ENCODE results near the gene ATP8B4.
A peak's percentile ranks its signal among the peaks of the same experiment; 100 is the strongest.
"Not testable (repeated sequence)": the region's sequence is repeated elsewhere in the genome, so short reads cannot be mapped to it uniquely, and the experiment has no call there.

ATP8B4 gene

GRCh38 chr15:50140098-50140497, 21.1 kb upstream of the ATP8B4 start:
- FAIRE-seq (no peak), DNase-seq (ENCODE audit: insufficient read length, low spot score) (no peak)

GRCh38 chr15:50138391-50138790, 19.4 kb upstream of the ATP8B4 start:
- FAIRE-seq = no peak
- DNase-seq (ENCODE audit: insufficient read length, low spot score) = no peak

GRCh38 chr15:50137893-50138292, 18.9 kb upstream of the ATP8B4 start:
- DNase-seq (ENCODE audit: insufficient read length, low spot score) (no peak), FAIRE-seq (no peak)

DNA sequence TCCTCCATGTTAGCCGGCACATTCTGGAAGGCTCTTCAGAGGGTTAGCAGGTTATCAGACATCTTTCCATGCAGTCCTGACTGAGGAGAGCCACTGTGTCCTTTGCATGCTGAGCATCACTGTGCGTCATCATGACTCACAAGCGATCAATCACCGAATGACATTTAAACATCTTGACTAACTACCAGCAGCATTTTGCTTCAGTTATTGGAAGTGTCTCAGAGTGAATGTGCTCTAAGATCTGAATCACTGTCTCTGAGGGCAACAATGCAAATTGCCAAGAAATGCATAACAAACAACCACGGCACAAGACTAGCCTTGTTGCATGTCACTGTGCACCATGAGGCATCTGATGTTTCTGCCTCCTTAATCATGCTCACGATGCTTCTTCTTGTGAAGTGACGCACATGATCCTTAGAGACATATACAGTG, 18.3 kb upstream of the ATP8B4 start:
- FAIRE-seq (peak; percentile 85), DNase-seq (ENCODE audit: insufficient read length, low spot score) (peak; percentile 59)

GRCh38 chr15:50135031-50135551, 16.1 kb upstream of the ATP8B4 start:
- no peak for FAIRE-seq
- DNase-seq (ENCODE audit: insufficient read length, low spot score) = no peak

GRCh38 chr15:50134524-50135024, 15.5 kb upstream of the ATP8B4 start:
- FAIRE-seq (no peak), DNase-seq (ENCODE audit: insufficient read length, low spot score) (no peak)

DNA sequence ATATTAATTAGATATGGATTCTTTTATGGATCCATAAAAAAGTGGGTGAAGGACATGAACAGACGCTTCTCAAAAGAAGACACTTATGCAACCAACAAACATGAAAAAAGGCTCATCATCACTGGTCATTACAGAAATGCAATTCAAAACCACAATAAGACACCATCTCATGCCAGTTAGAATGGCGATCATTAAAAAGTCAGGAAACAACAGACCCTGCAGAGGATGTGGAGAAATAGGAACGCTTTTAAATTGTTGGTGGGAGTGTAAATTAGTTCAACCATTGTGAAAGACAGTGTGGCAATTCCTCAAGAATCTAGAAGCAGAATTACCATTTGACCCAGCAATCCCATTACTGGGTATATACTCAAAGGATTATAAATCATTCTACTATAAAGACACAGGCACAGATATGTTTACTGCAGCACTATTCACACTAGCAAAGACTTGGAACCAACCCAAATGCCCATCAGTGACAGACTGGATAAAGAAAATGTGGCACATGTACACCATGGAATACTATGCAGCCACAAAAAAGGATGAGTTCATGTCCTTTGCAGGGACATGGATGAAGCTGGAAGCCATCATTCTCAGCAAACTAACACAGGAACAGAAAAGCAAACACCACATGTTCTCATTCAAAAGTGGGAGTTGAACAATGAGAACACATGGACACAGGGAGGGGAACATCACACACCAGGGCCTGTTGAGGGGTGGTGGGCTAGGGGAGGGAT, 13.4 kb upstream of the ATP8B4 start:
- DNase-seq (ENCODE audit: insufficient read length, low spot score); FAIRE-seq: not testable (repeated sequence)

DNA sequence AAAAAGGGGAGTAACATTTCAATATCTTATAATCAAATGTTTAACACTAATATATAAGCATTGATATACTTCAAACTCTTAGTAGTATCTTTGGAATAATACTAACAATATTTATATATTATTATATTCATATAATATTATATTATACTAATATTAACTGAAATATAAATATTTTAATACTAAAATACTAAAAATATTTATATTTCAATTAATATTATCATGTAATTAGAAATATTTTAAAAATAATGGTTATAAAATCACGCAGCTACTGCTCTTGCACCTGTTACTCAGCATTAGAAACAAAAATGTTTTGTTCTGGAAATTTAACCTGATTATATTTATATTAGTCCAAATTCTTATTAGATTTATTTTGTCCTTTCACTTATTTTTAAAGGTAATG, 12.6 kb upstream of the ATP8B4 start:
- FAIRE-seq (no peak), DNase-seq (ENCODE audit: insufficient read length, low spot score) (no peak)

GRCh38 chr15:50128266-50128665, 9.2 kb upstream of the ATP8B4 start:
- DNase-seq (ENCODE audit: insufficient read length, low spot score) = no peak
- no peak for FAIRE-seq

GRCh38 chr15:50127255-50127777, 8.3 kb upstream of the ATP8B4 start:
- FAIRE-seq (no peak), DNase-seq (ENCODE audit: insufficient read length, low spot score) (no peak)

GRCh38 chr15:50126072-50126471, 7.0 kb upstream of the ATP8B4 start:
- DNase-seq (ENCODE audit: insufficient read length, low spot score) = no peak

GRCh38 chr15:50124631-50125030, 5.6 kb upstream of the ATP8B4 start:
- FAIRE-seq = no peak
- no peak for DNase-seq (ENCODE audit: insufficient read length, low spot score)

More at GRCh38 chr15:50126072-50126471, 7.0 kb upstream of the ATP8B4 start:
- FAIRE-seq = no peak

- FAIRE-seq (no peak), DNase-seq (ENCODE audit: insufficient read length, low spot score) (no peak)
These were observed 5.0 kb upstream of the ATP8B4 start for GRCh38 chr15:50123861-50124557.

- FAIRE-seq = no peak
- DNase-seq (ENCODE audit: insufficient read length, low spot score) = no peak
These were observed 1.7 kb upstream of the ATP8B4 start for GRCh38 chr15:50120729-50121128.

DNA sequence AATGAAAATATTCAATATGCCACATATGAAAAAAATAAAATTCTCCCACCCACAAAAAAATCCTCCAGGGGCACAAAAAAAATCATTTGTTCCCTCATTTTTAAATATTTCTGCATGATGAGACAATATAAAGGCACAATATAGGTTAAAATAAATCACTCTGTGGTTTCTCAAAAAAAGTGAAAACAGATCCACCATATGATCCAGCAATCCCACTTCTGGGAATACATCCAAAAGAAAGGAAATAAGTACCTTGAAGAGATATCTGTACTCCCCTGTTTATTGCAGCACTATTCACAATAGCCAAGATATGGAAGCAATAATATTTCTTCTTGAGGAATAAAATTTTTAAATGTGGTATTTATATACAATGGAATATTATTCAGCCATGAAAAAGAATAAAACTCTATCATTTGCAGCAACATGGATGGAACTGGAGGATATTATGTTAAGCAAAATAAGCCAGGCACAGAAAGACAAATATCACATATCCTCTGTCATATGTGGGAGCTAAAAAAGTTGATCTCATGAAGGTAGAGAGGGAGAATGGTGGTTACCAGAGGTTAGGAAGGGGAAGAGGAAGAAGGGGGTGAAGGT, 1.5 kb downstream of the ATP8B4 start:
- FAIRE-seq (no peak), DNase-seq (ENCODE audit: insufficient read length, low spot score) (no peak)

- no peak for FAIRE-seq
- no peak for DNase-seq (ENCODE audit: insufficient read length, low spot score)
These were observed 2.6 kb downstream of the ATP8B4 start for GRCh38 chr15:50116477-50116876.

- no peak for FAIRE-seq
- no peak for DNase-seq (ENCODE audit: insufficient read length, low spot score)
These were observed 4.8 kb downstream of the ATP8B4 start for GRCh38 chr15:50113992-50114780.

GRCh38 chr15:50113187-50113505, 5.9 kb downstream of the ATP8B4 start:
- DNase-seq (ENCODE audit: insufficient read length, low spot score) (no peak), FAIRE-seq (no peak)

DNA sequence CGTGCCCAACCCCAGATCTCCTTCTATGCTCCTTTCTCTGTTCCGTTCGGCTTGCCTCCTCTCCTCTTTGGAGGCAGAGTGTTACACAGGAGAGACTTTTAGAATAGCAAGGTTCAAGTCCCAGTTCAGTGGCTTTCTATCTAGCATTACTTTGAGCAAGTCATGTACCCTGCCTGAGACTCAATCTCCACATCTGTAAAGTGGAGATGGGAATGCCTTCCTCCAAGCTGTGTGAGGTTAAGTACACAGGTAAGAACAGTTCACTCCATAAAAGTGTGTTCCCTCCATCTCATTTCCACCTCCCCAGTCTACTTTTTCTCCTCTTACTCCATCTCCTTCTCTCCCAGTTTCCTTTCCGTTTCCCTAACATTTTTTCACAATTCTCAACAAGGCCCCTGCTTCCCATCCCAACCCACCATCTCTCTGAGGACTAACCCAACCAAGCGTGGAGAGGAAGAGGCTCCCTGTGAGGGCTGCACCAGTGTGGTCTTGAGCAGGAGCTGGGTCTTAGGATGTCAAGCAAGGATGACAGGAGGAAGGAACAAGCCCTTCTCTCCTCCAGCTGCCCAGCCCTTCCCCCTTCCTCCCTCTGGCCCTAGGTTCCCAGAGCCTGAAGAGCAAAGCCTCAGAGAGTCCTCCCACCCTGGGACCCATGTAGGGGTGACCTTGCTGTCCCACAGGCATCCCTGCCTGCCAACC, 6.4 kb downstream of the ATP8B4 start:
- DNase-seq (ENCODE audit: insufficient read length, low spot score) (no peak), FAIRE-seq (no peak)

- FAIRE-seq (no peak), DNase-seq (ENCODE audit: insufficient read length, low spot score) (no peak)
These were observed 8.7 kb downstream of the ATP8B4 start for GRCh38 chr15:50110285-50110684.
